ENCODE results near the gene WSCD1.

GRCh38 chr17:6173653-6174052, 103.5 kb downstream of the WSCD1 start:
- TF ChIP-seq CTCF (conservative IDR thresholded peaks at IDR 0.05; ENCODE audit: low read length) (no peak), EZH2phosphoT487 (IDR thresholded peaks at IDR 0.05; ENCODE audit: borderline replicate concordance, low read depth, low read length) (no peak)

Data from OCI-LY7 (cell line).